ENCODE data around the gene CBR3.
"Not testable (repeated sequence)": the region's sequence is repeated elsewhere in the genome, so short reads cannot be mapped to it uniquely, and the experiment has no call there.

CBR3 gene

DNA sequence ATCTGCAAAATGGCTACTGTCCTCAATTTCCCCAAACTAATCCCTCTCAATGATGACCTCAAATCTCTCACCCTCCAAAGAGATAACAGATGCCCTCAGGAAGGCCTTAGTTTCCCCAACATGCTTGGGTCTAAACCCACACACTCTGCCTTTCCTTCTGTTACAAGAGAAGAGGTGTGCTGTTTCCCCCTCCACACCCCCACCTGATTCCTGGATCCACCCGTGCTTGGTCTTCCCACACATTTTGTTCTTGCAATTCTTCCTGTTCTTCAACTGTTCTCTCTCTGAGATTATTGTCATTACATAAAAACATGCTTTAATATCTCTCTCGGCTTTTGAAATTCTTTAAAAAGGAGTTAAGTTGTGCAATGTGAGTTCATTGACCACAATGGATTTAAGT is 5.7 kb upstream of the CBR3 start:
- H3K9me3 Mint-ChIP-seq = no peaks in the 10 kb centered on the region
- H3K27ac Mint-ChIP-seq = no peak overlapping the region
- no peak for DNase-seq
- no peak for ATAC-seq
- no peaks in the 10 kb centered on the region for H3K27me3 Mint-ChIP-seq
- peaks cover 15% of the 10 kb centered on the region for H3K4me1 Mint-ChIP-seq
- peak overlapping the region; percentile 57 for H3K4me3 Mint-ChIP-seq
- no peaks in the 10 kb centered on the region for H3K36me3 Mint-ChIP-seq (ENCODE audit: low read depth)

DNA sequence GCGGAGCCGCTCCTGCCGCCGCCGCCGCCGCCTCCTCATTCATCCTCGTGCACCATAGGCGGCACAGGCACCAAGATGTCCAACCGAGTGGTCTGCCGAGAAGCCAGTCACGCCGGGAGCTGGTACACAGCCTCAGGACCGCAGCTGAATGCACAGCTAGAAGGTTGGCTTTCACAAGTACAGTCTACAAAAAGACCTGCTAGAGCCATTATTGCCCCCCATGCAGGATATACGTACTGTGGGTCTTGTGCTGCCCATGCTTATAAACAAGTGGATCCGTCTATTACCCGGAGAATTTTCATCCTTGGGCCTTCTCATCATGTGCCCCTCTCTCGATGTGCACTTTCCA is 4.5 kb upstream of the CBR3 start:
- DNase-seq; ATAC-seq; H3K9me3 Mint-ChIP-seq; H3K36me3 Mint-ChIP-seq (ENCODE audit: low read depth); H3K27me3 Mint-ChIP-seq: not testable (repeated sequence)
- Mint-ChIP-seq H3K4me3 (peak overlapping the region; percentile 78), H3K4me1 (peaks cover 21% of the 10 kb centered on the region), H3K27ac (peak overlapping the region; percentile 72)

DNA sequence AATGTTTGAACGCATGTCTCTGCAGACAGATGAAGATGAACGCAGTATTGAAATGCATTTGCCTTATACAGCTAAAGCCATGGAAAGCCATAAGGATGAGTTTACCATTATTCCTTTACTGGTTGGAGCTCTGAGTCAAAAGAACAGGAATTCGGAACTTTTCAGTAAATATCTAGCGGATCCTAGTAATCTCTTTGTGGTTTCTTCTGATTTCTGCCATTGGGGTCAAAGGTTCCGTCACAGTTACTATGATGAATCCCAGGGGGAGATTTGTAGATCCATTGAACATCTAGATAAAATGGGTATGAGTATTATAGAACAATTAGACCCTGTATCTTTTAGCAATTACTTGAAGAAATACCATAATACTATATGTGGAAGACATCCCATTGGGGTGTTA is 4.0 kb upstream of the CBR3 start:
- not testable (repeated sequence) for H3K36me3 Mint-ChIP-seq (ENCODE audit: low read depth); DNase-seq; H3K27ac Mint-ChIP-seq; ATAC-seq; H3K9me3 Mint-ChIP-seq; H3K27me3 Mint-ChIP-seq
- peaks cover 19% of the 10 kb centered on the region for H3K4me1 Mint-ChIP-seq
- H3K4me3 Mint-ChIP-seq = peak overlapping the region; percentile 78

DNA sequence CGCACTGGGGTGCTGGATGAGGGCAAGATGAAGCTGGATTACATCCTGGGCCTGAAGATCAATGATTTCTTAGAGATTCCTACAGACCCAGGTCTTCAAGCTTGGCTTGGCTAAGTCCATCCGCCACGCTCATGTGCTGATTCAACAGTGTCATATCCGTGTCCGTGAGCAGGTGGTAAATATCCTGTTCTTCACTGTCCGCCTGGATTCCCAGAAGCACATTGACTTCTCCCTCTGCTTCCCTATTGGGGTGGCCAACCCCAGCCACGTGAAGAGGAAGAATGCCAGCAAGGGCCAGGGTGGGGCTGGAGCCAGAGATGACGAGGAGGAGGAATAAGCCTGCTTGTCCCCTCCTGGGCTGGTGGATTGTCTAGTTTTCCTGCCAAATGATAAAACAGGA is 2.2 kb upstream of the CBR3 start:
- H3K36me3 Mint-ChIP-seq (ENCODE audit: low read depth) = no peaks in the 10 kb centered on the region
- DNase-seq = no peak
- H3K4me1 Mint-ChIP-seq = peaks cover 29% of the 10 kb centered on the region
- ATAC-seq = no peak
- no peaks in the 10 kb centered on the region for H3K27me3 Mint-ChIP-seq
- no peaks in the 10 kb centered on the region for H3K9me3 Mint-ChIP-seq
- no peak overlapping the region for H3K4me3 Mint-ChIP-seq
- H3K27ac Mint-ChIP-seq = no peak overlapping the region

DNA sequence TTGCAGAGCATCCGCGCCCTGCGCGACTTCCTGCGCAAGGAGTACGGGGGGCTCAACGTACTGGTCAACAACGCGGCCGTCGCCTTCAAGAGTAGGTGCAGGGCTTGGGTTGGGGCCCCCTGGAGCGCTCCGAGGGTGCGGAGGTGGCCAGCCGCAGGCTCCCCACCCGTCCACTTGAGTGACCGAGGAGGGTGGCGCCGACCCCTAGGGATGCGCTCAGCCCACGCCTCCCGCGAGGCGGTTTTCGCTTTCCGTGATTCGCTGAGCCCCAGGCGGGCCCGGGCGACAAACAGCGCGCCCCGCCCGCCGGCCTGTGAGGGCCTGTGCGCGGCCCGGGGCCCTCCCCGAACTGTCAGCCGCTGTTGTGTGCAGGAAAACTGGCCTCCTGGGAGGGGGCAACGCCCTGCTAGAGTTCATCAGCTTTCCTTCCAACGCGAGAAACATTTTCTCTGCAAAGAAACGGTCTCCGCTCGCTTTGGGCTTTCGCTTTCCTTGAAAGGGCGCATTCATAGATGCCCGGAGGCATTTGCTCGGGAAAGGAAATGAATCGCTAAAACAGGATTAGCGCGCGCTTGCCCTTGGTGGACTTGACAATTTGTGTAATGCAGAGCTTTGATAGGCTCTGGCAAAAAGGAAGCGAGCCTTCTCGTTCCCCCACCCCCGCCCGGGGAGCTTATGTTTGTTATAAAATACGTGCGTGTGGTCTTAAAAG is 668 bp downstream of the CBR3 start:
- no peaks in the 10 kb centered on the region for H3K27me3 Mint-ChIP-seq
- no peaks in the 10 kb centered on the region for H3K36me3 Mint-ChIP-seq (ENCODE audit: low read depth)
- H3K27ac Mint-ChIP-seq = peak overlapping the region; percentile 49
- no peaks in the 10 kb centered on the region for H3K9me3 Mint-ChIP-seq
- DNase-seq (peak; percentile 65), ATAC-seq (peak; percentile 81)
- H3K4me3 Mint-ChIP-seq = peak overlapping the region; percentile 84
- peaks cover 26% of the 10 kb centered on the region for H3K4me1 Mint-ChIP-seq

DNA sequence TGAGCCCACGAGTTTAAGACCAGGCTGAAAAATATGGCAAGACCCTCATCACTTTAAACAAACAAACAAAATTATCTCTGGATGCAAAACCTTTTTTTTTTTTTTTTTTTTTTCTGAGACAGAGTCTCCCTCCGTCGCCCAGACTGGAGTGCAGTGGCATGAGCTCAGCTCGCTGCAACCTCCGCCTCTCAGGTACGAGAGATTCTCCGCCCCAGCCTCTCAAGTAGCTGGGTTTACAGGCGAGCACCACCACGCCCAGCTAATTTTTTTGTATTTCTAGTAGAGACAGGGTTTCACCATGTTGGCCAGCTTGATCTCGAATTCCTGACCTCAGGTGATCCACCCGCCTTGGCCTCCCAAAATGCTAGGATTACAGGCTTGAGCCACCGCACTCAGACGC is 4.9 kb downstream of the CBR3 start:
- not testable (repeated sequence) for DNase-seq; H3K9me3 Mint-ChIP-seq; H3K36me3 Mint-ChIP-seq (ENCODE audit: low read depth); H3K27ac Mint-ChIP-seq; H3K4me3 Mint-ChIP-seq; H3K27me3 Mint-ChIP-seq; ATAC-seq
- peaks cover 18% of the 10 kb centered on the region for H3K4me1 Mint-ChIP-seq

DNA sequence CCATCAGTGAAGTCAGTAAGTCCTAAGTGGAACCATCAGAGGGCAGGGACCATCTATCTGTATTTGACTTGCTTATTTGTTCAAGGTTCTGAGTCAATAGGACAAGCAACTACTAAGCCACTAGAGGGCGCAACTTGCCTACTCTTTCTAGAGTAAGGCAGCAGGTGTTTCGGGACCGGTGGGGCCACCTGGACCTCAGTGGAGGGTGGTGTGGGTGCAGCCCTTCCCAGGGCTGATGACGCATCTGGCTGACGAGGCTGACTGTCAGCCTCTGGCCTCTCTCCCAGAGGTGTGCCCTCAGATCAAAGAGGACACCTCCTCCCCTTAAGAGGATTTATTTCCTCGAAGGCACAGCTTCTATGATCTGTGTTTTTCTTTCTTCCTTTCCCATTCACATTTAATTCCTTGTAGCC is 6.6 kb downstream of the CBR3 start:
- Mint-ChIP-seq H3K4me3 (no peak overlapping the region), H3K27ac (no peak overlapping the region), H3K36me3 (ENCODE audit: low read depth) (no peaks in the 10 kb centered on the region), H3K27me3 (no peaks in the 10 kb centered on the region), H3K9me3 (no peaks in the 10 kb centered on the region), H3K4me1 (peaks cover 13% of the 10 kb centered on the region)
- ATAC-seq (peak; percentile 98), DNase-seq (peak; percentile 80)

DNA sequence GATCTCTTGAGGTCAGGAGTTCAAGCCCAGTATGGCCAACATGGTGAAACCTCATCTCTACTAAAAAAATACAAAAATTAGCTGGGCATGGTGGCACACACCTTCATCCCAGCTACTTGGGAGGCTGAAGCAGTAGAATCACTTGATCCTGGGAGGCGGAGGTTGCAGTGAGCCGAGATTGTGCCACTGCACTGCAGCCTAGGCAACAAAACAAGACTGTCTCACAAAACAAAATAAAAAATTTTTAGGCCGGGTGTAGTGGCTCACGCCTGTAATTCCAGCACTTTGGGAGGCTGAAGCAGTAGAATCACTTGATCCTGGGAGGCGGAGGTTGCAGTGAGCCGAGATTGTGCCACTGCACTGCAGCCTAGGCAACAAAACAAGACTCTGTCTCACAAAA is 9.4 kb downstream of the CBR3 start:
- ATAC-seq; H3K27ac Mint-ChIP-seq; H3K36me3 Mint-ChIP-seq (ENCODE audit: low read depth); H3K4me1 Mint-ChIP-seq; H3K27me3 Mint-ChIP-seq; H3K4me3 Mint-ChIP-seq; H3K9me3 Mint-ChIP-seq; DNase-seq: not testable (repeated sequence)

DNA sequence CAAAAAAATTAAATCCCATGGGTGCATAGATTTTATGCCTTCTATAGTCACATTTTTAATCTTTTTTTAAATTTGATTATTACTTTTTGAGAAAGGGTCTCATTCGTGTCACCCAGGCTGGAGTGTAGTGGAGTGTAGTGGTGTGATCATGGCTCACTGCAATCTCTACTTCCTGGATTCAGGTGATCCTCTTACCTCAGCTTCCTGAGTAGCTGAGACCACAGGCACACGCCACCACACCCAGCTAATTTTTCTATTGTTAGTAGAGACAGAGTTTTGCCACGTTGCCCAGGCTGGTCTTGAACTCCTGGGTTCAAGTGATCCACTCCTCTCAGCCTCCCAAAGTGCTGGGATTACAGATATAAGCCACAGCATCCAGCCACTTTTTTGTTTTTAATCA is 10.4 kb downstream of the CBR3 start:
- ATAC-seq (no peak), DNase-seq (no peak)
- no peak overlapping the region for H3K4me3 Mint-ChIP-seq
- H3K36me3 Mint-ChIP-seq (ENCODE audit: low read depth) = no peaks in the 10 kb centered on the region
- H3K4me1 Mint-ChIP-seq = peaks cover 16% of the 10 kb centered on the region
- H3K27ac Mint-ChIP-seq = no peak overlapping the region
- no peaks in the 10 kb centered on the region for H3K9me3 Mint-ChIP-seq
- no peaks in the 10 kb centered on the region for H3K27me3 Mint-ChIP-seq

DNA sequence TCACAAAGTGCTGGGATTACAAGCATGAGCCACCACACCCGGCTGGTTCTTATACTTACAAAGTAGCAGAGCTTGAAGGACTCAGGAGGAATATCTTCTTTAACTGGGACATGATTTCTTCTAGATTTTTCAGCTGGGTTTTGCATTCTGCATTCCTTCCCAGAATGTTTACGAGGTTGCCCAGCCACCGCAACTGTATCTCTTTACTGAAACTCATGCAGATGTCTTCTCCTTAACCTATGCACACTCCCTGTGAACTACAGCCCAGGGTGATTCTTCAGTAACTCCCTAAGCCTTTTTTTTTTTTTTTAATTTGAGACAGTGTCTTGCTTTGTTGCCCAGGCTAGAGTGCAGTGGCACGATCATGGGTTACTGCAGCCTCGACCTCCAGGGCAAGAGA is 13.0 kb downstream of the CBR3 start:
- Mint-ChIP-seq H3K9me3 (no peaks in the 10 kb centered on the region), H3K4me1 (peaks cover 12% of the 10 kb centered on the region), H3K27ac (no peak overlapping the region), H3K36me3 (ENCODE audit: low read depth) (no peaks in the 10 kb centered on the region), H3K27me3 (no peaks in the 10 kb centered on the region), H3K4me3 (no peak overlapping the region)
- no peak for DNase-seq
- no peak for ATAC-seq

DNA sequence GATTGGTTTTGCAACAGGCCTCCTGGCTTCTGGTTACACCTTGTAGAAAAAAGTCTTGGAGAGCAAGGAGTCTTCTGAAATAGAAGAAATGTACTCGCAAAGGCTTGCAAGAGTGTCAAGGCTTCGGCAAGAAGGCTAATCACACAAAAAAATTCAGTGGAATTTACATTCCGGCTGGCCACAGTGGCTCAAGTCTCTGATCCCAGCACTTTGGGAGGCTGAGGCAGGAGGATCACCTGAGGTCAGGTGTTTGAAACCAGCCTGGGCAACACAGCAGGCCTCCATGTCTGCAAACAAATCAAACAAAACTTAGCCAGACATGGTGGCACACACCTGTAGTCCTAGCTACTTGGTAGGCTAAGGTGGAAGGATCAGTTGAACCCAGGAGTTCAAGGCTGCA is 14.0 kb downstream of the CBR3 start:
- Mint-ChIP-seq H3K9me3 (no peaks in the 10 kb centered on the region), H3K36me3 (ENCODE audit: low read depth) (no peaks in the 10 kb centered on the region), H3K4me1 (peaks cover 16% of the 10 kb centered on the region), H3K4me3 (no peak overlapping the region), H3K27me3 (no peaks in the 10 kb centered on the region), H3K27ac (no peak overlapping the region)
- no peak for ATAC-seq
- DNase-seq = no peak

DNA sequence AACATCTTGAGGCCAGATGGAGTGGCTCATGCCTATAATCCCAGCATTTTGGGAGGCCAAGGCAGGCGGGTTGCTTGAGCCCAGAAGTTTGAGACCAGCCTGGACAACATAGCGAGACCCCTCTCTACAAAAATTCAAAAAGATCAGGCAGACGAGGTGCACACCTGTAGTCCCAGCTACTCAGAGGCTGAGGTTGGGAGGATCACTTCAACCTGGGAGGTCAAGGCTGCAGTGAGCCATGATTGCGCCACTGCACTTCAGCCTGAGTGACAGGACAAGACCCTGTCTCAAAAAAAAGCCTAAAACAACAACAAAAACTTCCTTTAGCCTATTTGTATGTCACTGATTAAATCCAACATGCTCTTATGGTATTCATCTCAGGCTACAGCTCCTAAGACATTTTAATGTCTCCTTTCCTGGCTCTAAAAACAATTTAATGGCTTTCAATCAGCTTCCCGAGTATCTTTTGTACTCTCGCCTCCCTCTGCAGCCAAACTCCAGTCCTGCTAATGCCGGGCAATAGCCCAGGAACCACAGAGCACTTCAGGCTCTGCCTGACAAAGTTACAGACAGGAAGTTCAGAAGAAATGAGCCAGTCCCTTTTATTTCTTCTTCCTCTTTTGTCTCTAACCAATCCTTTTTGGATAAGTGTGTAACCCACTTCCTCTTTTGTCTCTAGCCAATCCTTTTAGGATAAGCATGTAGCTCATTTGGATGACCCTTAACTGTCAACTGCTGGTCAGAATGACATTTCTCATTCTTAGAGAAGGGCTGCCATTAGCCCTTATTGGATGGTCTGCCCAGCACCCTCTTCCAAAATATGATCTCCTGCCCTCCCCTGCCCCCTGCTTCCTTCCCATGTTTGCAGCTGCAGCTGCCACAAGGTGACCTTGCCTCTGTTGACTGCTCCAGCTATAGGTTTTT is 15.2 kb downstream of the CBR3 start:
- no peaks in the 10 kb centered on the region for H3K9me3 Mint-ChIP-seq
- peaks cover 16% of the 10 kb centered on the region for H3K4me1 Mint-ChIP-seq
- ATAC-seq (peak; percentile 24), DNase-seq (no peak)
- no peaks in the 10 kb centered on the region for H3K27me3 Mint-ChIP-seq
- peak overlapping the region; percentile 64 for H3K27ac Mint-ChIP-seq
- H3K36me3 Mint-ChIP-seq (ENCODE audit: low read depth) = no peaks in the 10 kb centered on the region
- H3K4me3 Mint-ChIP-seq = no peak overlapping the region

DNA sequence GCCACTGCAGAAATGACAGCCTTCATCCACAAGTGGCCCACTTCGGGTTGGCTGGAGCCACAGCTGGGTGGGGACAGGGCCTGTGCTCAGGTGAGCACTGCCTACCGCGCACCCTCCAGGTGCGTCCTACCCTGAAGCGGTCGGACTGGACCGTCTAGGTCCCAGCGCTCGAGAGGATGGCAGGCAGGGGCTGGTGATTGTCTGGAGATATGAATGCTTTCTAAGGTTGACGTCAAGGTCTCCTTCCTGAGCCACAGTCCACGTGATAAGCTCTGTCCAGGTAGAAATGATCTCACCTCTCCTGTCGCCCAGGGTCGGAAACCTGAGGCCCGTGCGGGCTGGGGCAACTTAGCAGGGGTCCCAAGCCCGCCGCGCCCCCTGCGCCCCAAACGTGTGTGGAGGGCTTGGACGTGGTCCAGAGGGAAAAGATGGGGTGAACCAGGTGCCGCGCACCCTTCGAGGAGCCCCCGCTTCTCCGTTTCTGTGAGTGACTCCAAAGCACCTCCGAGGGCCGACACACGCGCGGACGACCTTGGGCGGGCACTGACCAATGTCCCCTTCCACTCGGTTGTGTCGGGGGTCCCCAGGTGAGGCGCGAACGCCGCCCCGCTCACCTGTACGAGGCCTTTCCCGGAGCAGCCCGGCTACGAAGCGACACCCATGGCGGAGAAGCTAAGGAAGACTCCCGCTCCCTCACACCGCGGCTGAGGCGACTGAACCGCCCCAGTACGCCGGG is 20.9 kb downstream of the CBR3 start:
- no peak for ATAC-seq
- DNase-seq = no peak

DNA sequence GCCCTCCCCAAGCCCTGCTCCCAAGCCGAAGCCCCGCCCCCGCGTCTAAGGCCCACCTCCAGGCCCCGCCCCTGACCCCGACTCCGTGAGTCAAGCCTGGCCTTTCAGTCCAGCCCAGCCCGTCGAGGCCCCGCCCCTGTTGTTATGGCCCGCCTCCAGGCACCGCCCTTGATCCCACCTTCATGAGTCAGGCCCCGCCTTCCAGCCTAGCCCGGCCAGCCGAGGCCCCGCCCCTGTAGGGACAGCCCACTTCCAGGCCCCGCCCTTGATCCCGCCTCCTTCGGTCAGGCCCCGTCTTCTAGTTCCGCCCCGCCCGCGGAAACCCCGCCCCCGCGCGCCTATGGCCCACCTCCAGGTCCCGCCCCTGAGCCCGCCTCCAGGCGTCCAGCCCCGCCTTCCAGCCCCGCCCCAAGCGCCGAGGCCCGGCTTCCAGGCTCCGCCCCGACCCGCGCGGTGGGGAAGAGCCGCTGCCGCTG is 21.5 kb downstream of the CBR3 start:
- no peaks in the 10 kb centered on the region for H3K9me3 Mint-ChIP-seq
- H3K27ac Mint-ChIP-seq = no peak overlapping the region
- H3K27me3 Mint-ChIP-seq = no peaks in the 10 kb centered on the region
- peaks cover 20% of the 10 kb centered on the region for H3K4me1 Mint-ChIP-seq
- peaks cover 3% of the 10 kb centered on the region for H3K36me3 Mint-ChIP-seq (ENCODE audit: low read depth)
- DNase-seq (peak; percentile 100), ATAC-seq (peak; percentile 89)
- peak overlapping the region; percentile 77 for H3K4me3 Mint-ChIP-seq

More for the DNA sequence above, 20.9 kb downstream of the CBR3 start:
- Mint-ChIP-seq H3K9me3 (no peaks in the 10 kb centered on the region), H3K4me1 (peaks cover 20% of the 10 kb centered on the region), H3K27ac (no peak overlapping the region), H3K4me3 (peak overlapping the region; percentile 77), H3K36me3 (ENCODE audit: low read depth) (peaks cover 3% of the 10 kb centered on the region), H3K27me3 (no peaks in the 10 kb centered on the region)
